Chondrocyte (in vitro differentiated cells): Measurements from ENCODE around the gene PPARG. TPM values are rescaled to one million over a fixed set of nuclear protein-coding genes. Genes with fewer than 3 reads are reported as not detected.
"Not testable (repeated sequence)": the region's sequence is repeated elsewhere in the genome, so short reads cannot be mapped to it uniquely, and the experiment has no call there.

Experiments
- DNase-seq: peaks from one replicate; pipeline ENCODE4 v3.0.0; 2021; ENCODE audit warnings: mixed read lengths, low spot score
- H3K27ac Mint-ChIP-seq: one replicate; pipeline ENCODE4 v1.8.0; 2021; ENCODE audit warnings: mild to moderate bottlenecking, moderate library complexity, mixed read lengths; ENCODE audit not compliant: unreplicated experiment
- H3K27me3 Mint-ChIP-seq: 2 replicates; pipeline ENCODE4 v1.8.0; 2021; ENCODE audit warnings: low read depth, mixed read lengths
- H3K36me3 Mint-ChIP-seq: 2 replicates; pipeline ENCODE4 v1.8.0; 2021; ENCODE audit warnings: low read depth, mixed read lengths
- H3K4me1 Mint-ChIP-seq: 2 replicates; pipeline ENCODE4 v1.8.0; 2021; ENCODE audit warnings: low read depth, mild to moderate bottlenecking, mixed read lengths
- H3K4me3 Mint-ChIP-seq: one replicate; pipeline ENCODE4 v1.8.0; 2021; ENCODE audit warnings: mild to moderate bottlenecking, moderate library complexity, mixed read lengths; ENCODE audit not compliant: unreplicated experiment
- H3K9me3 Mint-ChIP-seq: 2 replicates; pipeline ENCODE4 v1.8.0; 2021; ENCODE audit warnings: low read depth, mixed read lengths
- total RNA-seq: library from RNA; stranded (reverse); gene quantifications from 3 replicates; pipeline ENCODE4 v1.2.1, GENCODE V29; 2021
- TF ChIP-seq, protein P1 (sequence below): fragments of 200-600 bp; sonication (generic); IDR thresholded peaks from 2 replicates; pipeline ENCODE4 v1.5.0; 2021; ENCODE audit warnings: antibody characterized with exemption, mild to moderate bottlenecking, moderate library complexity

PPARG gene
- total RNA-seq, 1 donor from 2014 or later = 9.2 TPM

DNA sequence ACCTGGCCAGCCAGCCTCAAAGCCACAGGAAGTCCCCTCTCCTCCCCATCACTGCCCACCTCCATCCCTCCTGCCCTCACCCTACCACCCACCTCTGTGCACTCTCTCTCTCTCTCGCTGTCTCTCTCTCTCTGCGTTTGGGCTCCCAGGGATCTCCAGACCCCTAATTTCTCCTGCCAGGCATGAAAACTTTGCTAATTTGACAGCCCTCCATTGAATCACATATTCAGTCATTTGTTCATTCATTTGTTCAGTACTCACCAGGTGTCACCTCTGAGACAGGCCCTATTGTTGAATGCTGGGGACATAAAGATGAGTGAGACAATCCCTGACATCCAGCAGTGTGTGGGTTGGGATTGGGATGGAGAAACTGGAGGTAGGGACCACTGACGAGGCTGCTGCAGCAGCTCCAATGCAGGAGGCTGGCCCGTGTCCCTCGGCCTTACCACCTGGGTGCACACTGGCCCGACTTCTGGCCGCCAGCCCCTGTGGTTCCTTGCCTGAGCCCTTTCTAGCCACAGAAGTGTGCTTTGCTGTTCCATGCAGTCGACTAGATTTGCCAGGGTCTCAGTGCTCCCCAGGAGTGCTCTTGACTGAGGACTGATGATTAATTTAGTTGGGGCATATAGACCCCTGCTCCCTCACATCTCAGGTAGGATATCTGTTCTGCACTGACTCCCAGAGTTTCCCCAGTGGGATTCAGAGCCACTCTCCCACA lies 156.8 kb downstream of the PPARG start:
- H3K27me3 Mint-ChIP-seq = no peaks in the 10 kb centered on the region
- no peak for DNase-seq
- no peak overlapping the region for H3K4me3 Mint-ChIP-seq
- peak overlapping the region; percentile 87 for H3K27ac Mint-ChIP-seq
- H3K9me3 Mint-ChIP-seq = no peaks in the 10 kb centered on the region
- TF ChIP-seq, protein P1, sequence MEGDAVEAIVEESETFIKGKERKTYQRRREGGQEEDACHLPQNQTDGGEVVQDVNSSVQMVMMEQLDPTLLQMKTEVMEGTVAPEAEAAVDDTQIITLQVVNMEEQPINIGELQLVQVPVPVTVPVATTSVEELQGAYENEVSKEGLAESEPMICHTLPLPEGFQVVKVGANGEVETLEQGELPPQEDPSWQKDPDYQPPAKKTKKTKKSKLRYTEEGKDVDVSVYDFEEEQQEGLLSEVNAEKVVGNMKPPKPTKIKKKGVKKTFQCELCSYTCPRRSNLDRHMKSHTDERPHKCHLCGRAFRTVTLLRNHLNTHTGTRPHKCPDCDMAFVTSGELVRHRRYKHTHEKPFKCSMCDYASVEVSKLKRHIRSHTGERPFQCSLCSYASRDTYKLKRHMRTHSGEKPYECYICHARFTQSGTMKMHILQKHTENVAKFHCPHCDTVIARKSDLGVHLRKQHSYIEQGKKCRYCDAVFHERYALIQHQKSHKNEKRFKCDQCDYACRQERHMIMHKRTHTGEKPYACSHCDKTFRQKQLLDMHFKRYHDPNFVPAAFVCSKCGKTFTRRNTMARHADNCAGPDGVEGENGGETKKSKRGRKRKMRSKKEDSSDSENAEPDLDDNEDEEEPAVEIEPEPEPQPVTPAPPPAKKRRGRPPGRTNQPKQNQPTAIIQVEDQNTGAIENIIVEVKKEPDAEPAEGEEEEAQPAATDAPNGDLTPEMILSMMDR = no peak
- peaks cover 47% of the 10 kb centered on the region for H3K4me1 Mint-ChIP-seq
- no peaks in the 10 kb centered on the region for H3K36me3 Mint-ChIP-seq

DNA sequence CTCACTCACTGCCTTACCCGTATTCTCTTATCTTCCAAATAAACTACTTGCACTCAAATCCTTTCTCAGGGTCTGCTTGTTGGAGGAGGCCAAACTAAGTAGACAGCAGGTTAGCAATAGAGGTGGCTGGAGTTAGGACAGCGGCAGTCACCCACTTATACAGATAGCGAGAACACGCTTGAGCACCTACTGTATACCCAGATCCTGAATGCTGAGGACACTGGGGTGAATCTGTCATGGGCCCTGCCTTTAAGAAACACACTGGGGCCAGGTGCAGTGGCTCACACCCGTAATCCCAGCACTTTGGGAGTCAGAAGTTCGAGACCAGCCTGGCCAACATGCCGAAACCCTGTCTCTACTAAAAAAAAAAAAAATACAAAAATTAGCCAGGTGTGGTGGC lies 157.4 kb downstream of the PPARG start:
- H3K4me1 Mint-ChIP-seq = peaks cover 41% of the 10 kb centered on the region
- DNase-seq = no peak
- H3K9me3 Mint-ChIP-seq = peaks cover under 1% of the 10 kb centered on the region
- no peaks in the 10 kb centered on the region for H3K27me3 Mint-ChIP-seq
- H3K27ac Mint-ChIP-seq = no peak overlapping the region
- no peaks in the 10 kb centered on the region for H3K36me3 Mint-ChIP-seq
- TF ChIP-seq, protein P1 = no peak
- H3K4me3 Mint-ChIP-seq = no peak overlapping the region

DNA sequence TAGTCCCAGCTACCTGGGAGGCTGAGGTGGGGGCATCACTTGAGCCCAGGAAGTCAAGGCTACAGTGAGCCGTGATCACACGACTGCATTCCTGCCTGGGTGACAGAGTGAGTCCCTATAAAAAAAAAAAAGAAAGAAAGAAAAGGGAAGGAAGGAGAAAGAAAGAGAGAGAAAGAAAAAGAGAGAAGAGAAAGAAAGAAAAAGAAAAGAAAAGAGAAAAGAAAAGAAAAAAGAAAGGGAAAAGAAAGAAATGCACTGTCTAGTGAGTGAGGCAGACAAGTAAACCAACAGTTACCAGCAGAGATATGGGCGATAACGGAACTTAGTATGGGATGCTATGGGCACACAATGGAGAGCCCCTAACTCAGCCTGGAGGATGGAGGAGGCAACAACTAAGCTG lies 158.2 kb downstream of the PPARG start:
- peaks cover 34% of the 10 kb centered on the region for H3K4me1 Mint-ChIP-seq
- H3K27ac Mint-ChIP-seq = no peak overlapping the region
- TF ChIP-seq, protein P1 = no peak
- H3K36me3 Mint-ChIP-seq = no peaks in the 10 kb centered on the region
- H3K4me3 Mint-ChIP-seq = no peak overlapping the region
- no peak for DNase-seq
- H3K9me3 Mint-ChIP-seq = peaks cover 6% of the 10 kb centered on the region
- no peaks in the 10 kb centered on the region for H3K27me3 Mint-ChIP-seq

DNA sequence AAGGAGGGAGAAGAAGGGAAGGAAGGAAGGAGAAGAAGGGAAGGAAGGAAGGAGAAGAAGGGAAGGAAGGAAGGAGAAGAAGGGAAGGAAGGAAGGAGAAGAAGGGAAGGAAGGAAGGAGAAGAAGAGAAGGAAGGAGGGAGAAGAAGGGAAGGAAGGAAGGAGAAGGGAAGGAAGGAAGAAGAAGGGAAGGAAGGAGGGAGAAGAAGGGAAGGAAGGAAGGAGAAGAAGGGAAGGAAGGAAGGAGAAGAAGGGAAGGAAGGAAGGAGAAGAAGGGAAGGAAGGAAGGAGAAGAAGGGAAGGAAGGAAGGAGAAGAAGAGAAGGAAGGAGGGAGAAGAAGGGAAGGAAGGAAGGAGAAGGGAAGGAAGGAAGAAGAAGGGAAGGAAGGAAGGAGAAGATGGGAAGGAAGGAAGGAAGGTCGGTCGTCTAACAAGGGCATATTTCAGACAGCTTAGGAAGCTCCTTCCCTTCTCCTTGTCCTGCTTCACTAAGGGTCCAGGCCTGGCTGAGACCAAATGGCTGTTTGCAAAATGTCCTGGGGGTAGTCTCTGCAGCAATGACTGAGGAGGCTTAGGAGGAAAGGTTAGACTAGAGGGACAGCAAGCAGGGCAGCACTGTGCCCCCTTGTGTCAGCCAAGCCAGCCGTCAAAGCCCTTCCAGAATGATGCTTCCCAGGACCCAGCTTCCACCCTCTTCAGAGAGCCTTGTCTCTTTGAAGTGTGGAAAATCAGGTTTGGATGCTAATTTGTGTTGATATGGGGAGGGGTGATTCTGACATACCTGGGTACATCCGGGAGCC lies 159.7 kb downstream of the PPARG start:
- H3K36me3 Mint-ChIP-seq, DNase-seq: not testable (repeated sequence)
- H3K4me1 Mint-ChIP-seq = peaks cover 20% of the 10 kb centered on the region

DNA sequence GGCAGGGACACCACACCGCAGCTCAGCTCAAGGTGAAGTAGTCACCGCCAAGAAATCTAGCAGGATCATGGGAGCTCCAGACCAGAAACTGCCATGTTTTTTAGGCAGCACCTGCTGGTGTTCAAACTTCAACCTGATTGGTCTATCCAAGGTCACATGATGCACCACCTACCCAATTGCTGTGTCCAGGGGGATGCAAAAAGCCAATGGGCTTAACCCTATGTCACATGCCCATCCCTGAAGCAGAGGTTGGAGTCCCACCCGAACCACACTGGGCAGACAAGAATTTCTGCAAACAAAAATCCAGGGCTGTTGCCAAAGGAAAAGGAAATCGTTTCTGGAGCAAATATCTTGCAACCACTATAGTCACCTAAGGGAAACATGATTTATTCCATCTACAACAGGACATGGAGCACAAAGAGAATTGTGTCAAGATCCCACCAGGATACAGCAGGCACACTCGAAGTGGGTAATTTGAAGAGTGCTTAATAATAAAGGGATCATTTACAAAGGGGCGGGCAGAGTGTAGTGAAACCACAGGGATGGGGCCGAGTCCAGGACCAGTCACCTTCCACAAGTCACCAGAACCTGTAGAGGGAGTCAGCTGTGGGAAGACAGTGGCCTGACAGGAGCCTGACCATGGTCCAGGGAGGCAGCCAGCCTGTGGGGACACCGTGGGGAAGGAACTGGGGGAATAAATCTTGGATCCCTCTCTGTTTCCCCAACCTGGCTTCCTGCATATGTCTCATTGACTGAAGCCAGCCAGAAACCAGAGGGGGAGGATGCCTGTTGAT lies 161.2 kb downstream of the PPARG start:
- H3K27ac Mint-ChIP-seq = no peak overlapping the region
- no peaks in the 10 kb centered on the region for H3K27me3 Mint-ChIP-seq
- no peaks in the 10 kb centered on the region for H3K36me3 Mint-ChIP-seq
- no peak for DNase-seq
- TF ChIP-seq, protein P1 = no peak
- peaks cover 5% of the 10 kb centered on the region for H3K4me1 Mint-ChIP-seq
- H3K4me3 Mint-ChIP-seq = no peak overlapping the region
- peaks cover 6% of the 10 kb centered on the region for H3K9me3 Mint-ChIP-seq

More for the DNA sequence above, 159.7 kb downstream of the PPARG start:
- not testable (repeated sequence) for H3K9me3 Mint-ChIP-seq, H3K27me3 Mint-ChIP-seq, H3K4me3 Mint-ChIP-seq, H3K27ac Mint-ChIP-seq
